AG10803 (cell line): ENCODE results near the gene GGTLC2.
"Not testable (repeated sequence)": the region's sequence is repeated elsewhere in the genome, so short reads cannot be mapped to it uniquely, and the experiment has no call there.

Source experiments
- DNase-seq: peaks from one replicate; pipeline ENCODE4 v3.0.0; 2010; ENCODE audit warnings: low read depth
- H3K4me3 ChIP-seq: 2 replicates; pipeline ENCODE4 v1.5.1; 2011; ENCODE audit warnings: mild to moderate bottlenecking, low read length, control low read depth
- TF ChIP-seq, protein P1 (sequence below): conservative IDR thresholded peaks from 2 replicates; pipeline ENCODE4 v1.5.1; 2011; ENCODE audit warnings: mild to moderate bottlenecking, low read length, control low read depth, inconsistent platforms

The GGTLC2 gene

DNA sequence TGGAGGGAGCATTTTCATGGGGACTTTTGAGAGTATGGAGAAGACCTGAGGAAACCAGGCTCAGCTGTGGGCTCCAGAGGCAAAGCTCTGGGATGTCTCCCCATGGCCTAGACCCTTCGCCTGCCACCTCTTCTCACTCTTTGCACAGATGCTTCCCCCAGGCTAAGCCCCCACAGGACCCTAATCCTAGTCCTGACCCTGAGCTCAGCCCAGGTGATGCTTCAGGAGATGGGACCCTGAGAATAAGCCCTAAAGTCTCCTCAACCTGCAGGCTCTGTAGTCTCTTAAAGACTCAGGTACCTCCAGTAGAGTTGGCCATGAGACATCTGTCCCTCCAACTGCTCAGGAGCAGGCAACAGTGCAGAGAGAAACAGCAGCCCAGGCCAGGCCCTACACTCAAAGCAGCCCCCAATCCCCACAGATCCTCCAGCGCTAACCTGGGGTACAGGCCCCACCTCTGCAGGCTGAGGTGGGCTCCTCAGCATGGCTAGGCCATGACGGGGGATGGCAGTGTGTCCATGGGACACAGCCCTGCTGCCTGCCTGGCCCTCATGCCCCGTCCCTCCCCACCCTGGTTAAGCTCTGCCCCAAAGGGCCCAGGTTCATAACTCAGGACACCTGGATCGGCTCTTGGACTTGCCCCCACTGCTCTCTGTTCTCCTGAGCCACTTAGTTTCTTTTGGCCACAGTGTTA, 39.4 kb downstream of the GGTLC2 start:
- DNase-seq, result no peak
- H3K4me3 ChIP-seq, result no peak overlapping the region
- TF ChIP-seq, protein P1, sequence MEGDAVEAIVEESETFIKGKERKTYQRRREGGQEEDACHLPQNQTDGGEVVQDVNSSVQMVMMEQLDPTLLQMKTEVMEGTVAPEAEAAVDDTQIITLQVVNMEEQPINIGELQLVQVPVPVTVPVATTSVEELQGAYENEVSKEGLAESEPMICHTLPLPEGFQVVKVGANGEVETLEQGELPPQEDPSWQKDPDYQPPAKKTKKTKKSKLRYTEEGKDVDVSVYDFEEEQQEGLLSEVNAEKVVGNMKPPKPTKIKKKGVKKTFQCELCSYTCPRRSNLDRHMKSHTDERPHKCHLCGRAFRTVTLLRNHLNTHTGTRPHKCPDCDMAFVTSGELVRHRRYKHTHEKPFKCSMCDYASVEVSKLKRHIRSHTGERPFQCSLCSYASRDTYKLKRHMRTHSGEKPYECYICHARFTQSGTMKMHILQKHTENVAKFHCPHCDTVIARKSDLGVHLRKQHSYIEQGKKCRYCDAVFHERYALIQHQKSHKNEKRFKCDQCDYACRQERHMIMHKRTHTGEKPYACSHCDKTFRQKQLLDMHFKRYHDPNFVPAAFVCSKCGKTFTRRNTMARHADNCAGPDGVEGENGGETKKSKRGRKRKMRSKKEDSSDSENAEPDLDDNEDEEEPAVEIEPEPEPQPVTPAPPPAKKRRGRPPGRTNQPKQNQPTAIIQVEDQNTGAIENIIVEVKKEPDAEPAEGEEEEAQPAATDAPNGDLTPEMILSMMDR, result no peak

DNA sequence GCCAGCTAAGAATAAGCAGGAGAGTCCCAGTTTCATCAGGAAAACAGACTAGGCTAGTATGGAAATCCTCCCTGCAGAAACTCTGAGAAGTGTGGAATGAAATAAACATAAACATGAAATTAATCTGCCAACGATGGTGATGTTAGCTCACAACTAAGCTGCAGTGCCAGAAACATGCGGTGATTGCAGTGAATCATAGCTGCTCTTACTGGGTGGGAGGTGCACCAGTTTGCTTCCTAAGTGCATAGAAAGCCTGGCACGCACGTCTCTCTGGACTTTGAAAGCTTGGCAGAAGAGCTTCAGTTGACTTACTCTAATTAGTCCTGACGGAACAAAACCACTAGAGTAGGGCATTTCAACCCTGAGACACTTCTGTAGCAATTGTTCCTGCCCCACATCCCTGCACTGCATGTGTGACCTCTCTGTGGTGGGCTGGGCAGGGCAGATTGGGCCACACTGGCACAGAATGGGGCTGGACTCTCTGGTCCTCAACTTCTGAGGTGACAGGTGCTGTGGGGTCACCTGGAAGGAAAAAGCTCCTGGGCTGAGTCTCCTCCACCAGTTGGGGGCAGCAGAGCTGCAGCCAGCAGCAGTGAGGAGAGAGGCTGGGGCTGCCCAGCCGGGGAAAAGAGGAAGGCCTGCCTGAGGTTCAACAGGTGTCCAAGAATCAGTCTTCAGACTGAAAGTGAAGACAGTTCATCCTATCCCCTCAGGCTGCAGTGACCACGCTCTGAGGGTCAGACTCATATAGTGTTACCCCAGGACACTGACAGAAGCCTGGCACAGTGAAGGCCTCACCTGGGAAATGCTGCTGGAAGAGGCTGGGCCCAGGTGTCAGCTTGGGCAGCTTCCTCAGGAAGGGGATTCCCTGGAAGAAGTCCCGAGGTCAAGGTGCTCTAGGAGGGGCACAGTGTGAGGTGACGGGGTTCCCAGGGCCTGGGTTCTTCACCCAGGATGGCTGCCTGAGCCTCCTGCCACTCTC, 40.5 kb downstream of the GGTLC2 start:
- TF ChIP-seq, protein P1, result peak; percentile 28
- DNase-seq, result peak; percentile 76
- H3K4me3 ChIP-seq, result no peak overlapping the region

DNA sequence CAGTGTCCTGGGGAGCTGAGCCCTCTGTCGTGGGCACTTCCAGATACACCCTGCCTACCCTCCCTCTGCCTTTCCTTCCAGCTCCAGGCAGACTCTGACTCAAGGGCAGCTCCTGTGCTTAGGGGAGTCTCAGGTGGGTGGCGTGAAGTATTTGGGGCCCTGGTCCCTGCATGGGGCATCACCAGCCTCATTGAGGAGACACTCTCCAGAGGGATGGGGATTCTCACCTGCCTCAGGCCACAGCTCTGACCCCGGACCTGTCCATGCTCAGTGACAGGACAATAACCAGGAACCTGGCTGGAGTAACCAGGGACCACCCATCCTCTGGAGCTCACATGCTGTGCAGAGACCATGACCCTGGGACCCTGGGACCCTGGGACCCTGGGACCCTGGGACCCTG, 41.2 kb downstream of the GGTLC2 start:
- TF ChIP-seq, protein P1, result no peak
- DNase-seq, result no peak
- no peak overlapping the region for H3K4me3 ChIP-seq

DNA sequence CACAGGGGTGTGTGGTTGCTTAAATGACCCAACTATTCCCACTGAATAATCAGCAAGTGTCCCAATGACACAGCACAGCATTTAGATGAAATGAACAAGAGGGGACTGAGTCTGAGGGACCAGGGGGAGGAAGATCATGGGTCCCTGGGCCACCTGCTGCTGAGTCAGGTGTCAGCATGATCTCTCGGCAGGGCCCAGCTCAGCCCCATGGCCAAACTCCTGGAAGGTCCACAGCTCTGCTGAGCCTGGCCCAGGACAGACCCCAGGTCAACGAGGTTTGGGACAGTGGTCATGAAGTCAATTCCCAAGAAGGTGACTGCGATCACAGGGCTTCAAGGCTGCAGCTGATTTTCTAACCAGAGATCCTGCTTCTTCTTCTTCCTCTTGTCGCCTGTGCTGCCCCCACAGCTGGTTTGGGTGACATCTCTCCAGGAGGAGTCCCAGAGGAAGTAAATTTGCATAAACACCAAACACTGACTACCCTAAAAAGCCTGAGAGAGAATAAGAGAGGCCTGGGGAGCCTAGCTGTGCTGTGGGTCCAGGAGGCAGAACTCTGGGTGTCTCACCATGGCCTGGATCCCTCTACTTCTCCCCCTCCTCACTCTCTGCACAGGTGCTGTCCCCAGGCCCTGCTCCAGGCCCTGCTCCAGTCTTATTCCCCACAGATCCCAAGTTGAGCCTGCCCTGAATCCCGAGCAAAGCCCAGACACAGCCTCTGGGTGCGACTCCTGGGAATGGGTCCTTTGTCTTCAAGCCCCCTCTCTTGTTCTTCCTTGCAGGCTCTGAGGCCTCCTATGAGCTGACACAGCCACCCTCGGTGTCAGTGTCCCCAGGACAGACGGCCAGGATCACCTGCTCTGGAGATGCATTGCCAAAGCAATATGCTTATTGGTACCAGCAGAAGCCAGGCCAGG, 42.0 kb downstream of the GGTLC2 start:
- not testable (repeated sequence) for H3K4me3 ChIP-seq, DNase-seq

DNA sequence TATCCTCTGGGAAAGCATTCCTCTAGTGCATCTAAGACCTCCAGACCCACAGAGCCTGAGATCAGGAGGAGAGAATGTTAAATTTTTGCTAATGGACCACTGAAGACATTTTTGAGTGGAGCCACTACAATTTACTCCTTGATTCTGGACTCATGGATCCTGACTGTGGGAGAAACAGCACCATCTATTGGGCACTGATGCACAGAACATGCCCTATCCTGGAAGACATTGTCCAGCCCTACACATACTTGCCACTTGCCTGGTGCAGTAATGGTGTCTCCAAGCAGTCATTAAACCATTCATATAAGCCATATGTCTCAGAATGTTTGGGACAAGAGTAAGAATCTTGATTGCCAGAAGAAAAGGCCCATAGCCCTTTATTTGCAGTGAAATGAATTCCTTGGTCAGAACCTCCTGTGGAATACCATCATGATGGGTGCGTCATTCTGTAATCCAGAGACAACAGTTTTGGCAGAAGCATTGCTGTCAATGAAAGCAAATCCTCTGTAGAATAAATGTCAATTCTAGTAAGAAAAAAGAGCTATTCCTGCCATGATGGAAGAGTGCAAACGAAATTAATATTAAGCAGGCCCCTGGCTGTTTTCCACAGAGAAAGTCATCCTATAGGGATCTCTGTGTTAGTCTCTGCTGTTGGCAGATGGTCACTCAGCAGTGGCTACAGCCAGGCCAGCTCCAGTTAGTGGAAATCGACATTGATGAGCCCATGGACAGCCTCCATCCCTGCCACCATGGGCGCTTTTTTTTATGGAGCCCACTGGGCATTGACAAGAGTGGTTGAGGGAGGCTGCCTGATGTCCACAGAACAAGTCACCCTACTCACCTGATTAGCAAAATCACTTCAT, 43.5 kb downstream of the GGTLC2 start:
- TF ChIP-seq, protein P1, result peak; percentile 89
- H3K4me3 ChIP-seq, result no peak overlapping the region
- DNase-seq, result peak; percentile 57

DNA sequence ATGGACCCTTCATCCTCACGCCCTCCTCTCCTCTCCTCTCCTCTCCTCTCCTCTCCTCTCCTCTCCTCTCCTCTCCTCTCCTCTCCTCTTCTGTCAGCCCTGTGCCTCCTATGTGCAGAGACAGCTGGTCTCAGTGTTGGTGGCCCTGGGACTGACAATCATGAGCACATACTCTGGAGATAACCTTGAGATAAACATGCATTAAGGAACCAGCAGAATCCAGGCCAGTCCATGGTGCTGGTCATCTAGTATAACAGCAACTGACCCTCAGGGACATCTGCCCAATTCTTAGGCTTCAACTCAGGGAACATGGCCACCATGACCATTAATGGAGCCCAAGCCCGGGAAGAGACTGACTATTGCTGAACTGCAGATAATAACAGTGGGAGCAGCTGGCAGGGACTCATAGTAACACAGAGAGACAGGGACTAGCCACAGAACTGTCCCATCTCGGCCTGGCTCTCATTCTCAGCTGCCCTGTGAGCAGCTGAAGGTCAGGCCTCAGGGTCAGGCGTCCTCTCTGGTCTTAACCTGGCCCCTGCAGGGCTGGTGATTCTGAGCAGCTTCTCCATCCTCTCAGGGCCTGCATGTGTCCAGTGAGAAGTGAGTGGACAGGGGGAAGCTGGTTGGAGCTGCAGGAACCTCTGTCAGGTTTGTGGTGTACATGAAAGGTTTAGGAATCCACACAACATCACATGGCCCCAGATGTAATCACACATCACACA, 45.4 kb downstream of the GGTLC2 start:
- no peak overlapping the region for H3K4me3 ChIP-seq
- no peak for DNase-seq
- TF ChIP-seq, protein P1, result no peak
